Sigmoid colon (tissue), 7 donors: ENCODE results near the gene RPAP3. TPM values are rescaled to one million over a fixed set of nuclear protein-coding genes. Genes with fewer than 3 reads are reported as not detected.

Experiments used
- DNase-seq: peaks from one replicate; pipeline ENCODE4 v3.0.0-alpha.2; 2019
- H3K27ac ChIP-seq, 4 donors: fragments of 200-600 bp; sonication (generic); one replicate each; pipeline ENCODE4 v1.5.1; 2016 to 2019; ENCODE audit warnings: mild to moderate bottlenecking in 1 of 4
- H3K27me3 ChIP-seq, 3 donors: fragments of 200-600 bp; sonication (generic); one replicate each; pipeline ENCODE4 v1.5.1; 2019; ENCODE audit warnings: mild to moderate bottlenecking in 1 of 3
- H3K36me3 ChIP-seq, 4 donors: fragments of 200-600 bp; sonication (generic); one replicate each; pipeline ENCODE4 v1.5.1; 2016 to 2019
- H3K4me1 ChIP-seq, 4 donors: fragments of 200-600 bp; sonication (generic); one replicate each; pipeline ENCODE4 v1.5.1; 2017 to 2019
- H3K4me3 ChIP-seq, 4 donors: fragments of 200-600 bp; sonication (generic); one replicate each; pipeline ENCODE4 v1.5.1; 2017 to 2019; ENCODE audit warnings: mild to moderate bottlenecking in 2 of 4, moderate library complexity in 1 of 4
- H3K9me3 ChIP-seq, 4 donors: fragments of 200-600 bp in 3 of 4; sonication (generic) in 3 of 4; one replicate each; pipeline versions ENCODE4 v1.5.1 to v1.6.1; 2013 to 2019
- CTCF ChIP-seq, 4 experiments: fragments of 450-650 bp in 3 of 4; fragments of 200-600 bp in 1 of 4; IDR thresholded peaks; one replicate each; pipeline ENCODE4 v1.5.1; 2016 to 2019; ENCODE audit warnings: antibody characterized with exemption in 4 of 4, mild to moderate bottlenecking in 3 of 4, moderate library complexity in 2 of 4
- EP300 ChIP-seq, 4 donors: sonication (generic); formaldehyde crosslinking; IDR thresholded peaks; one replicate each; pipeline ENCODE4 v1.6.1; 2017; ENCODE audit warnings: antibody characterized with exemption in 4 of 4
- POLR2A ChIP-seq, 2 donors: fragments of 450-650 bp; IDR thresholded peaks; one replicate each; pipeline ENCODE4 v1.6.1; 2016; ENCODE audit warnings: antibody characterized with exemption in 2 of 2, mild to moderate bottlenecking in 2 of 2, moderate library complexity in 2 of 2
- POLR2AphosphoS5 ChIP-seq, 4 donors: sonication (generic); formaldehyde crosslinking; IDR thresholded peaks; one replicate each; pipeline ENCODE4 v1.6.1; 2017; ENCODE audit warnings: antibody characterized with exemption in 4 of 4
- WGBS, 2 donors: extraction: QIAGEN DNeasy Blood & Tissue Kit; methylation state at CpG; one replicate each; pipeline ENCODE4 v1.1.7; 2013; 5-methylcytosine and 5-hydroxymethylcytosine counted together
- intact Hi-C: fragments of 100-400 bp; cut with DNase I; formaldehyde crosslinking; loops from one replicate; pipeline ENCODE4 v1.15.1; 2023
- polyA plus RNA-seq, 3 donors: library from polyadenylated mRNA; stranded (reverse); fragments of 200-250 nt; gene quantifications; one replicate each; pipeline ENCODE4 v1.2.3, GENCODE V29; 2013
- total RNA-seq, 4 donors: library from RNA; depleted of rRNA; stranded (reverse); fragments of >200 nt; gene quantifications; one replicate each; pipeline ENCODE4 v1.1.0, GENCODE V29; 2016
- donor health status: healthy with polysubstance abuse.
- donor health status: Bipolar disorder and iron deficiency.
- donor health status: healthy.

RPAP3 gene
- total and polyA plus RNA-seq, 7 donors = 6.7 to 29.3 (median 21.0) TPM

DNA sequence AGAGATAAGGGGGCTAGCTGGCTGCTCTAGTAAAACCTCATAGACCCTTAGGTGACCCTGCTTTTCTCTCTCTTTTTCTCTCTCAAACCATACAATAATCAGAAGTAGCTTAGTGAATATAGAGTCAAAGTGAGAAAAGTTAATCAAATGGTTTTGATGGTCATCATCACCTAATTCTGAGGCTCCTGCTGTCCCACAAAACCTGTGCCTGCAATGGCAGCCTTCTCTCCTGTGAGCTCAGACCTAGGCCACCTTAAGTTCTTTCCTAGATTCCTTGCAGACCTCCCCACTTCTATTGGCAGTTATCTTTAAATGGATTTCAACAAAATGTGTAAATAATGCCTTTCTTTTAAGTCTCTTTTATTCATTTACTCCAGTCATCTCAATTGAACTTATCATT, 1.5 kb upstream of the RPAP3 start:
- Histone ChIP-seq H3K36me3 (no peaks in the 10 kb centered on the region), H3K9me3 (no peaks in the 10 kb centered on the region), H3K27me3 (no peaks in the 10 kb centered on the region), H3K4me3 (no peak overlapping the region), H3K27ac (no peak overlapping the region), H3K4me1 (peaks cover 0 to 31% (median 13%) of the 10 kb centered on the region in 4 donors)
- TF ChIP-seq POLR2AphosphoS5 (IDR thresholded peaks at IDR 0.05) (no peak), POLR2A (IDR thresholded peaks at IDR 0.05) (no peak), EP300 (IDR thresholded peaks at IDR 0.05) (no peak)
- DNase-seq = no peak
- intact Hi-C loops = no loop called here

DNA sequence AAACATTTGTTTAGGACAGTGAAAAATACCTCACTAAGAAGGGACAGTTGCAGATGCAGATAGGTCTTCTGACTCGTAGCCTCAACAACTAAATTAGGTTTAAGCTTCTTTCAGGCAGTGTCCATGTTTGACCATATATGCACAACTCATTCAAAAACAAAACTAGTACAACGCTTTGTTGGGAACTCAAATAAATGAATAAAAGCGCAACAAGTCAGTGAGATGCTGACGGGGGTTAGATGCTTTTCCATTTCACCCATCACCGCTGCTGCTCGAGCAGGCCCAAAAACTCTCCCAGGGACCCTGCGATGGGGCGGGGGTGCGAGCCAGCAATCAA, 633 bp downstream of the RPAP3 start:
- no peaks in the 10 kb centered on the region for H3K27me3 ChIP-seq
- peak overlapping the region; percentile 91 to 97 (median 96) for H3K27ac ChIP-seq
- DNase-seq = no peak
- 1% methylated on average over 9 of the region's 9 CpGs for WGBS, 2 donors
- H3K36me3 ChIP-seq = peaks cover 0 to 11% (median 3%) of the 10 kb centered on the region in 4 donors
- no peaks in the 10 kb centered on the region for H3K9me3 ChIP-seq
- peaks cover 0 to 31% (median 13%) of the 10 kb centered on the region in 4 donors for H3K4me1 ChIP-seq
- H3K4me3 ChIP-seq = peak overlapping the region; percentile 83 to 100 (median 95)
- TF ChIP-seq POLR2A (IDR thresholded peaks at IDR 0.05) = no peak
- TF ChIP-seq EP300 (IDR thresholded peaks at IDR 0.05) = no peak
- TF ChIP-seq CTCF (IDR thresholded peaks at IDR 0.05) = no peak
- TF ChIP-seq POLR2AphosphoS5 (IDR thresholded peaks at IDR 0.05) = no peak
- intact Hi-C loops = no loop called here

DNA sequence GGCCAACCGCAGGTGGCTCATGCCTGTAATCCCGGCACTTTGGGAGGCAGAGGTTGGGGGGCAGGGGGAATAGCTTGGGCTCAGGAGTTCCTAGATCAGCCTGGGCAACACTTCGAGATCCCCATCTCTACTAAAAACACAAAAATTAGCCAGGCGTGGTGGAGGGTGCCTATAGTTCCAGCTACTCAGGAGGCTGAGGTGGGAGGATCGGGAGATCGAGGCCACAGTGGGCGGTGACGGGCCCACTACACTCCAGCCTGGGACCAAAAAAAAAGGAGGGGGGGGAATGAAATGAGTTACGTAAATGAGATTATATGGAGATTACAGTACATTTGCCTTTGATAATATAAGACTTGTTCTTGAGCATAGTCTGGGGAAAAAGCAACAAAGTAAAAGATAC, 1.1 kb downstream of the RPAP3 start:
- Histone ChIP-seq H3K27ac (peak overlapping the region in 3 of 4 donors; percentile 94 to 97 (median 97)), H3K4me1 (peaks cover 0 to 31% (median 13%) of the 10 kb centered on the region in 4 donors), H3K4me3 (peak overlapping the region in 3 of 4 donors; percentile 92 to 100 (median 98)), H3K9me3 (no peaks in the 10 kb centered on the region), H3K36me3 (peaks cover 0 to 16% (median 3%) of the 10 kb centered on the region in 4 donors), H3K27me3 (no peaks in the 10 kb centered on the region)
- TF ChIP-seq POLR2AphosphoS5 (IDR thresholded peaks at IDR 0.05) (no peak), EP300 (IDR thresholded peaks at IDR 0.05) (no peak), CTCF (IDR thresholded peaks at IDR 0.05) (no peak), POLR2A (IDR thresholded peaks at IDR 0.05) (no peak)
- DNase-seq = no peak
- intact Hi-C loops = no loop called here
- WGBS, 2 donors = 93 to 95% methylated on average over 9 of the region's 9 CpGs

DNA sequence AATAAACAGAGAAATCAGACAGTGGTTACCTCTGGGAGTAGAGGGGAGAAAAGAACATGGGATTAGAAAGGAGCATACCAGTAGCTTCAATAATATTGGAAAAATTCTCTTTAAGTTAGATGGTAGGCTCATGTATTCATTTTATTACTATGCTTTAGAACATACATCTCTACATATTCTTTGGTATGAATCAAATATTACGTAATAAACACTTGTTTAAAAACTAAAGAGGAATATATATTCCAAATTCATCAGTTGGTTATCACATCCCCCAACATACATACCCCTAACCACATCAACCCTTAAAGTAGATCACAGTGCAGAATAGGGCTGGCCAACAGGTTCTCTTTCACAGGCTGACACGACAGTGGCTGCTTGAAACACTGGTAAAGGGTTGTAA, 5.6 kb downstream of the RPAP3 start:
- H3K36me3 ChIP-seq = peaks cover 0 to 48% (median 5%) of the 10 kb centered on the region in 4 donors
- no peaks in the 10 kb centered on the region for H3K9me3 ChIP-seq
- 94 to 95% methylated on average over 2 of the region's 2 CpGs for WGBS, 2 donors
- H3K27me3 ChIP-seq = no peaks in the 10 kb centered on the region
- intact Hi-C loops = no loop called here
- no peak overlapping the region for H3K27ac ChIP-seq
- TF ChIP-seq POLR2AphosphoS5 (IDR thresholded peaks at IDR 0.05) = no peak
- no peak for TF ChIP-seq POLR2A (IDR thresholded peaks at IDR 0.05)
- TF ChIP-seq CTCF (IDR thresholded peaks at IDR 0.05) = no peak
- TF ChIP-seq EP300 (IDR thresholded peaks at IDR 0.05) = no peak
- no peak for DNase-seq
- H3K4me3 ChIP-seq = no peak overlapping the region
- H3K4me1 ChIP-seq = peaks cover 0 to 21% (median 10%) of the 10 kb centered on the region in 4 donors

- 92 to 93% methylated on average over 7 of the region's 7 CpGs for WGBS, 2 donors
- TF ChIP-seq CTCF (IDR thresholded peaks at IDR 0.05) (no peak), POLR2AphosphoS5 (IDR thresholded peaks at IDR 0.05) (no peak), EP300 (IDR thresholded peaks at IDR 0.05) (no peak), POLR2A (IDR thresholded peaks at IDR 0.05) (no peak)
- Histone ChIP-seq H3K36me3 (peaks cover 0 to 51% (median 5%) of the 10 kb centered on the region in 4 donors), H3K27me3 (no peaks in the 10 kb centered on the region), H3K4me3 (no peak overlapping the region), H3K4me1 (peaks cover 0 to 6% (median 0%) of the 10 kb centered on the region in 4 donors), H3K9me3 (no peaks in the 10 kb centered on the region), H3K27ac (no peak overlapping the region)
- intact Hi-C loops = no loop called here
- no peak for DNase-seq
Observed at GRCh38 chr12:47698631-47699030, 7.2 kb downstream of the RPAP3 start.
